Left lung (tissue), 10 donors: ENCODE results near the gene RGPD3. TPM values are rescaled to one million over a fixed set of nuclear protein-coding genes. Genes with fewer than 3 reads are reported as not detected.

Experiments
- ATAC-seq: fragments of 200-7000 bp; cut with Tn5 transposase; one replicate; pipeline ENCODE4 v1.9.1; 2020; ENCODE audit warnings: moderate library complexity
- DNase-seq, 4 donors: peaks; one replicate each; pipeline ENCODE4 v3.0.0-alpha.2; 2013 to 2020
- H3K27ac ChIP-seq, 2 donors: fragments of 200-600 bp; sonication (generic) in 1 of 2; one replicate each; pipeline versions ENCODE4 v1.5.0 to v1.8.0; 2020 to 2021
- H3K27me3 ChIP-seq, 2 donors: fragments of 200-600 bp; sonication (generic) in 1 of 2; one replicate each; pipeline versions ENCODE4 v1.5.0 to v1.8.0; 2020 to 2021
- H3K36me3 ChIP-seq, 2 donors: fragments of 200-600 bp; sonication (generic) in 1 of 2; one replicate each; pipeline versions ENCODE4 v1.5.0 to v1.8.0; 2020 to 2021
- H3K4me1 ChIP-seq, 2 donors: fragments of 200-600 bp; one replicate each; pipeline ENCODE4 v1.8.0; 2021
- H3K4me3 ChIP-seq, 2 donors: fragments of 200-600 bp; sonication (generic) in 1 of 2; one replicate each; pipeline versions ENCODE4 v1.5.0 to v1.8.0; 2020 to 2021; ENCODE audit warnings: mild to moderate bottlenecking in 1 of 2
- H3K9me3 ChIP-seq, 2 donors: fragments of 200-600 bp; sonication (generic) in 1 of 2; one replicate each; pipeline versions ENCODE4 v1.5.0 to v1.8.0; 2020 to 2021
- CTCF ChIP-seq, 2 donors: fragments of 200-600 bp; sonication (generic) in 1 of 2; IDR thresholded peaks; one replicate each; pipeline versions ENCODE4 v1.5.0 to v1.8.0; 2021; ENCODE audit warnings: antibody characterized with exemption in 2 of 2
- intact Hi-C, 2 donors: fragments of 100-400 bp; cut with DNase I; formaldehyde crosslinking; loops; one replicate each; pipeline versions ENCODE4 v1.11.2 to v1.14.2; 2022
- polyA plus RNA-seq, 6 donors: library from polyadenylated mRNA; unstranded; fragments of 120-200 nt; gene quantifications; one replicate each; pipeline ENCODE4 v1.2.1, GENCODE V29; 2013; ENCODE audit not compliant: insufficient read length in 6 of 6
- total RNA-seq, 2 donors: library from RNA; stranded (reverse); fragmentation: NEBNext Ultra II Directional; extraction: Animal tissue kit (Norgen Biotek cat#: 25700); gene quantifications; one replicate each; pipeline ENCODE4 v1.2.1, GENCODE V29; 2021
- donor health status: DM: no; HTN: yes; CAD: no.
- donor health status: DM: no; HTN: no; CAD: no.

Gene RGPD3
- total and polyA plus RNA-seq, 8 donors = 0.15 to 0.79 (median 0.33) TPM; not detected in 1

- no peak overlapping the region for H3K4me3 ChIP-seq
- no peaks in the 10 kb centered on the region for H3K36me3 ChIP-seq
- H3K27me3 ChIP-seq = no peaks in the 10 kb centered on the region
- no peak overlapping the region for H3K27ac ChIP-seq
- TF ChIP-seq CTCF (IDR thresholded peaks at IDR 0.05) = no peak
- H3K9me3 ChIP-seq = no peaks in the 10 kb centered on the region
- ATAC-seq = no peak
- H3K4me1 ChIP-seq = no peaks in the 10 kb centered on the region
- no peak for DNase-seq
- intact Hi-C loops = no loop called here
Measured at GRCh38 chr2:106343274-106343673, 124.9 kb downstream of the RGPD3 start.

- Histone ChIP-seq H3K27ac (no peak overlapping the region), H3K4me1 (no peaks in the 10 kb centered on the region), H3K27me3 (no peaks in the 10 kb centered on the region), H3K4me3 (no peak overlapping the region), H3K9me3 (no peaks in the 10 kb centered on the region), H3K36me3 (no peaks in the 10 kb centered on the region)
- no peak for TF ChIP-seq CTCF (IDR thresholded peaks at IDR 0.05)
- DNase-seq (no peak), ATAC-seq (no peak)
- intact Hi-C loops = no loop called here
Measured at GRCh38 chr2:106342831-106343251, 125.4 kb downstream of the RGPD3 start.

- ATAC-seq (no peak), DNase-seq (no peak)
- no peaks in the 10 kb centered on the region for H3K4me1 ChIP-seq
- no peak overlapping the region for H3K27ac ChIP-seq
- intact Hi-C loops = no loop called here
- no peaks in the 10 kb centered on the region for H3K27me3 ChIP-seq
- H3K4me3 ChIP-seq = no peak overlapping the region
- TF ChIP-seq CTCF (IDR thresholded peaks at IDR 0.05) = no peak
- no peaks in the 10 kb centered on the region for H3K9me3 ChIP-seq
- no peaks in the 10 kb centered on the region for H3K36me3 ChIP-seq
Measured at GRCh38 chr2:106341666-106342065, 126.5 kb downstream of the RGPD3 start.

Other genes with a start within 250 kb of the RGPD3 start
- under 1 TPM in 1 of 2 donors, not detected in 1; 0.10 TPM for gene CD8B2, start 19.0 kb upstream of the RGPD3 start, total RNA-seq
- gene CD8B2, start 19.0 kb upstream of the RGPD3 start, polyA plus RNA-seq = under 1 TPM; 0.23 to 0.74 (median 0.30) TPM